HG03066 (cell line): Measurements from ENCODE around the gene ACTL8.

ENCODE experiments used
- ATAC-seq: cut with Tn5 transposase; IDR thresholded peaks from one replicate; pipeline ENCODE4 v1.9.1; 2021; ENCODE audit warnings: low read depth; ENCODE audit not compliant: unreplicated experiment

The ACTL8 gene

DNA sequence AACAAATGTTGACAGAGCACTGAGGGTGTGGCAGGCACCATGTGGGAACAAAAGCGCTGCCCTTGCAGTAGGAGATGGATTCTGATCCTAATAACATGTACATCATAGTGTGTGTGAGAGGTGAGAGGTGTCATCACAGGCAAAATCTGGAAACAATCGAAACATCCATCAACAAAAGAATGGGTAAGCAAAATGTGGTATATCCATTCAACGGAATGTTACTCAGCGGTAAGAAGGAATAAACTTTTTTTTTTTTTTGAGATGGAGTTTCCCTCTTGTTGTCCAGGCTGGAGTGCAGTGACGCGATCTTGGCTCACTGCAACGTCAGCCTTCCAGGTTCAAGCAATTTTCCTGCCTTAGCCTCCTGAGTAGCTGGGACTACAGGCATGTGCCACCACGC lies 112.3 kb downstream of the ACTL8 start:
- ATAC-seq: no peak

DNA sequence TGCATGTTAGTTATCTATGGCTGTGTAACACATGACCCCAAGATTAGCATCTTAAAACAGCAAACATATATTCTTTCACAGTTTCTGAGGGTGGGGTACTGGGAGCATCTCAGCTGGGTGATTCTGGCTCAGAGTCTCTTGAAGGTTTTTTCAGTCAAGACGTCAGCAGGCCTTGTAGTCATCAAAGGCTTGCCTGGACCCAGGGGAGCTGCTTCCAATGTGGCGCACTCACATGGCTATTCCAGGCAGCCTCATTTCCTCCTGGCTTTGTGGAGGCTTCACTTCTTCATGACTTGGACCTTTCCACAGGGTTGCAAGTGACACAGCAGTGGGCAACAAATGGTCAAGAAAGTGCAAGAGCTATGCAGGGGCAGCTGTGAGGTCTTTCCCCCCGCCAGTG lies 114.7 kb downstream of the ACTL8 start:
- no peak for ATAC-seq

- ATAC-seq: no peak
Observed at GRCh38 chr1:17870679-17871078, 115.5 kb downstream of the ACTL8 start.

DNA sequence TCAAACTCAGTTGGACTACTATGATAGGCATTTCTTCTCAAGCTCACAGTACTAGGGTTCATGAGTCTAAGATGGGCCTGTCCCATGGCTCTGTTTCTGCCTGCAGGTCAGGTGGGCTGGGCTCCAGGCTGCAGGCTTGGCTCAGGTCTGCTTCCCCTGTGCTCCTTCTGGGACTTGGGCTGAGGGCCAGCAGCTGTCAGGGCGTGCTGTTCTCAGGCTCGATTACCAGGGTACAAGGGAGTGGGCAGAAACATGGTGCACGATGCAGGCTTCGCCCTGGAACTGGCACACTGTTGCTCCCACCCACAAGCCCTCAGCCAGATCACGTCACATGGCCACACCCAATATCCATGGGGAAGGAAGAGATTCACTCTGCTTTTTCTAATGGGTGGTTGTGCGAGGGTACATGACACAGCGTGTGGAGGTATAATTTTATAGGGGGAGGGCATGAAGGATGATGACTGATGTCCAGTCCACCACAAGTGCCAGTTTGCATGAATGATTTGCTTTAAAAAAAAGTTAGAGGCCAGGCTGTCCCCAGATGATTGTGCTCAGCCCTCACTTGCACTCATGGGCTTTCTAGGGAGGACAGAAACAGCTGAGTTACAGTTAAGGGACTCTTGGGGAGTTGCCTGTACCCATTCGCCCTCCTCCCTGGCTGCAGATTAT lies 118.0 kb downstream of the ACTL8 start:
- no peak for ATAC-seq

- no peak for ATAC-seq
Observed at GRCh38 chr1:17874231-17874630, 119.1 kb downstream of the ACTL8 start.

- ATAC-seq: no peak
Observed at GRCh38 chr1:17874710-17875109, 119.6 kb downstream of the ACTL8 start.

GRCh38 chr1:17875171-17875881 lies 120.2 kb downstream of the ACTL8 start:
- no peak for ATAC-seq

- ATAC-seq: no peak
Observed at GRCh38 chr1:17875882-17876280, 120.7 kb downstream of the ACTL8 start.
